Stimulated activated CD8-positive, alpha-beta memory T cell treated with anti-CD3 and anti-CD28 coated beads, Interleukin-2, amount 100 ng/mL, for 48 hours (primary cell): ENCODE data around the gene ATP6V1B1.

Experiments
- DNase-seq, 2 donors: peaks; one replicate each; pipeline ENCODE4 v3.0.0-alpha.2; 2020; ENCODE audit warnings: low read depth in 2 of 2

Gene ATP6V1B1

GRCh38 chr2:70935468-70936164, at the start of gene ATP6V1B1:
ATP6V1B1 (plus strand) TSS chr2:70935900; CDS start chr2:70935955, 55 bp downstream.
- DNase-seq, result no peak

- no peak for DNase-seq
Measured at GRCh38 chr2:70886541-70886987, 49.1 kb upstream of the ATP6V1B1 start.

GRCh38 chr2:70887208-70887549, 48.5 kb upstream of the ATP6V1B1 start:
- no peak for DNase-seq

GRCh38 chr2:70887550-70888246, 48.0 kb upstream of the ATP6V1B1 start:
- DNase-seq, result peak in 1 of 2 donors; percentile 35

- no peak for DNase-seq
Measured at GRCh38 chr2:70888366-70888922, 47.3 kb upstream of the ATP6V1B1 start.

GRCh38 chr2:70888923-70889715, 46.6 kb upstream of the ATP6V1B1 start:
- no peak for DNase-seq

GRCh38 chr2:70889716-70890037, 46.0 kb upstream of the ATP6V1B1 start:
- no peak for DNase-seq

GRCh38 chr2:70890469-70891065, 45.1 kb upstream of the ATP6V1B1 start:
- no peak for DNase-seq

- DNase-seq, result no peak
Measured at GRCh38 chr2:70891572-70892357, 43.9 kb upstream of the ATP6V1B1 start.

GRCh38 chr2:70892750-70893149, 43.0 kb upstream of the ATP6V1B1 start:
- DNase-seq, result no peak

GRCh38 chr2:70893186-70893585, 42.5 kb upstream of the ATP6V1B1 start:
- no peak for DNase-seq

- no peak for DNase-seq
Measured at GRCh38 chr2:70894765-70895164, 40.9 kb upstream of the ATP6V1B1 start.

GRCh38 chr2:70895249-70895648, 40.5 kb upstream of the ATP6V1B1 start:
- DNase-seq, result no peak

GRCh38 chr2:70895998-70896764, 39.5 kb upstream of the ATP6V1B1 start:
- DNase-seq, result no peak

GRCh38 chr2:70896765-70897202, 38.9 kb upstream of the ATP6V1B1 start:
- no peak for DNase-seq

- no peak for DNase-seq
Measured at GRCh38 chr2:70897203-70897976, 38.3 kb upstream of the ATP6V1B1 start.

- DNase-seq, result no peak
Measured at GRCh38 chr2:70897977-70898226, 37.8 kb upstream of the ATP6V1B1 start.

GRCh38 chr2:70898363-70899240, 37.1 kb upstream of the ATP6V1B1 start:
- no peak for DNase-seq
